Type B pancreatic cell (in vitro differentiated cells): ENCODE results near the gene BACH2. TPM values are rescaled to one million over a fixed set of nuclear protein-coding genes. Genes with fewer than 3 reads are reported as not detected.

Source experiments
- DNase-seq: peaks from one replicate; pipeline ENCODE4 v3.0.0; 2021; ENCODE audit warnings: mixed read lengths; ENCODE audit not compliant: unreplicated experiment; ENCODE audit errors: extremely low spot score
- H3K27ac Mint-ChIP-seq: 2 replicates; pipeline ENCODE4 v1.8.0; 2021; ENCODE audit warnings: mild to moderate bottlenecking, mixed read lengths
- H3K27me3 Mint-ChIP-seq: 2 replicates; pipeline ENCODE4 v1.8.0; 2021; ENCODE audit warnings: mixed read lengths
- H3K36me3 Mint-ChIP-seq: 2 replicates; pipeline ENCODE4 v1.8.0; 2021; ENCODE audit warnings: mixed read lengths
- H3K4me1 Mint-ChIP-seq: one replicate; pipeline ENCODE4 v1.8.0; 2021; ENCODE audit warnings: mixed read lengths; ENCODE audit not compliant: unreplicated experiment
- H3K4me3 Mint-ChIP-seq: 2 replicates; pipeline ENCODE4 v1.8.0; 2021; ENCODE audit warnings: mild to moderate bottlenecking, mixed read lengths
- H3K9me3 Mint-ChIP-seq: 2 replicates; pipeline ENCODE4 v1.8.0; 2021; ENCODE audit warnings: mixed read lengths
- CTCF ChIP-seq: fragments of 200-600 bp; sonication (generic); conservative IDR thresholded peaks from 2 replicates; pipeline ENCODE4 v1.5.0; 2021; ENCODE audit warnings: antibody characterized with exemption, mild to moderate bottlenecking
- total RNA-seq: library from RNA; stranded (reverse); gene quantifications from 2 replicates; pipeline ENCODE4 v1.2.1, GENCODE V29; 2021; ENCODE audit warnings: low replicate concordance

Gene BACH2
- total RNA-seq, 1 donor from 2014 or later: 33.5 TPM

- H3K4me1 Mint-ChIP-seq: peaks cover 12% of the 10 kb centered on the region
- H3K9me3 Mint-ChIP-seq: no peaks in the 10 kb centered on the region
- peak overlapping the region; percentile 86 for H3K27ac Mint-ChIP-seq
- peak overlapping the region; percentile 26 for H3K4me3 Mint-ChIP-seq
- H3K36me3 Mint-ChIP-seq: peaks cover 9% of the 10 kb centered on the region
- no peaks in the 10 kb centered on the region for H3K27me3 Mint-ChIP-seq
- DNase-seq: no peak
- no peak for TF ChIP-seq CTCF
Observed at GRCh38 chr6:89959883-89960282, 336.8 kb downstream of the BACH2 start.

- peaks cover 34% of the 10 kb centered on the region for H3K4me1 Mint-ChIP-seq
- peaks cover 14% of the 10 kb centered on the region for H3K36me3 Mint-ChIP-seq
Observed at GRCh38 chr6:89956182-89956581, 340.5 kb downstream of the BACH2 start.

GRCh38 chr6:89955364-89955763 lies 341.3 kb downstream of the BACH2 start:
- DNase-seq: no peak
- Mint-ChIP-seq H3K9me3 (no peaks in the 10 kb centered on the region), H3K4me3 (no peak overlapping the region), H3K27ac (no peak overlapping the region), H3K4me1 (peaks cover 33% of the 10 kb centered on the region), H3K27me3 (no peaks in the 10 kb centered on the region), H3K36me3 (peaks cover 16% of the 10 kb centered on the region)
- no peak for TF ChIP-seq CTCF

More at GRCh38 chr6:89956182-89956581, 340.5 kb downstream of the BACH2 start:
- no peak for DNase-seq
- H3K27me3 Mint-ChIP-seq: no peaks in the 10 kb centered on the region
- no peak for TF ChIP-seq CTCF
- no peak overlapping the region for H3K27ac Mint-ChIP-seq
- no peak overlapping the region for H3K4me3 Mint-ChIP-seq
- no peaks in the 10 kb centered on the region for H3K9me3 Mint-ChIP-seq

GRCh38 chr6:89954721-89955148 lies 341.9 kb downstream of the BACH2 start:
- Mint-ChIP-seq H3K27ac (peak overlapping the region; percentile 66), H3K4me1 (peaks cover 27% of the 10 kb centered on the region), H3K4me3 (no peak overlapping the region), H3K36me3 (peaks cover 14% of the 10 kb centered on the region), H3K9me3 (no peaks in the 10 kb centered on the region), H3K27me3 (no peaks in the 10 kb centered on the region)
- no peak for TF ChIP-seq CTCF
- no peak for DNase-seq

- no peaks in the 10 kb centered on the region for H3K9me3 Mint-ChIP-seq
- no peak overlapping the region for H3K4me3 Mint-ChIP-seq
- H3K4me1 Mint-ChIP-seq: peaks cover 23% of the 10 kb centered on the region
- H3K27me3 Mint-ChIP-seq: no peaks in the 10 kb centered on the region
- no peak overlapping the region for H3K27ac Mint-ChIP-seq
- no peak for DNase-seq
- peaks cover 18% of the 10 kb centered on the region for H3K36me3 Mint-ChIP-seq
- no peak for TF ChIP-seq CTCF
Observed at GRCh38 chr6:89952686-89953085, 344.0 kb downstream of the BACH2 start.
